Measurements from ENCODE around the gene CTNNA3. TPM values are rescaled to one million over a fixed set of nuclear protein-coding genes. Genes with fewer than 3 reads are reported as not detected.

Gene CTNNA3
- total and polyA plus RNA-seq, 7 donors = under 0.01 to 4.6 (median 2.4) TPM; not detected in 1

GRCh38 chr10:66837335-66837734, 858.7 kb downstream of the CTNNA3 start:
- Histone ChIP-seq H3K27ac (no peak overlapping the region), H3K27me3 (no peaks in the 10 kb centered on the region), H3K4me3 (no peak overlapping the region), H3K4me1 (no peaks in the 10 kb centered on the region), H3K36me3 (no peaks in the 10 kb centered on the region), H3K9me3 (no peaks in the 10 kb centered on the region)
- WGBS, 2 donors = 66 to 72% methylated on average over 2 of the region's 2 CpGs
- TF ChIP-seq EP300 (IDR thresholded peaks at IDR 0.05) (no peak), CTCF (IDR thresholded peaks at IDR 0.05) (no peak), POLR2AphosphoS5 (IDR thresholded peaks at IDR 0.05) (no peak), POLR2A (IDR thresholded peaks at IDR 0.05) (no peak)
- intact Hi-C loops (cut with DNase I) = no loop called here
- DNase-seq = no peak

DNA sequence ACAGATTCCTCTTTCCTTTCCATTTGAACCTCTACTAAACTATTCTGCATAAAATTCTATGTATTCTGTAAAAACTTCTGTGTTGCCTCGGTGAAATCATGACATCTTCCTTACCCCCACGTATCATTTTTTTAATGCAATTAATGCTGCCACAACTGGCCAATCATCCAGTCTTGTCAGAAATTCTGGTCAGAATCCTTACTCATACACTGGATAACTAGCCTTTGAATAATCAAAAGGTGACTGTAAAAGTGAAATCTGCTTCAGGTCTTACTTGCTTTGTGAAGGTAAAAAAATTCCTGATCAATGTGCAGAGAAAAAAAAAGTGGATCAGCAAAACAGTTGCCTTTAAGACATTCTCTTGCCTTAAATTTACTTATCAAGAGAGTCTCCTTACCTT, 859.2 kb downstream of the CTNNA3 start:
- 89 to 93% methylated on average over 2 of the region's 2 CpGs for WGBS, 2 donors
- Histone ChIP-seq H3K4me3 (no peak overlapping the region), H3K27me3 (no peaks in the 10 kb centered on the region), H3K27ac (no peak overlapping the region), H3K9me3 (no peaks in the 10 kb centered on the region), H3K4me1 (no peaks in the 10 kb centered on the region), H3K36me3 (no peaks in the 10 kb centered on the region)
- no peak for DNase-seq
- intact Hi-C loops (cut with DNase I) = no loop called here
- no peak for TF ChIP-seq CTCF (IDR thresholded peaks at IDR 0.05)
- TF ChIP-seq POLR2AphosphoS5 (IDR thresholded peaks at IDR 0.05) = no peak
- no peak for TF ChIP-seq EP300 (IDR thresholded peaks at IDR 0.05)
- TF ChIP-seq POLR2A (IDR thresholded peaks at IDR 0.05) = no peak

GRCh38 chr10:66836057-66836456, 859.9 kb downstream of the CTNNA3 start:
- Histone ChIP-seq H3K27me3 (no peaks in the 10 kb centered on the region), H3K27ac (no peak overlapping the region), H3K9me3 (no peaks in the 10 kb centered on the region), H3K36me3 (no peaks in the 10 kb centered on the region), H3K4me3 (no peak overlapping the region), H3K4me1 (no peaks in the 10 kb centered on the region)
- 62 to 63% methylated on average over 1 of the region's 1 CpG for WGBS, 2 donors
- intact Hi-C loops (cut with DNase I) = no loop called here
- no peak for DNase-seq
- no peak for TF ChIP-seq CTCF (IDR thresholded peaks at IDR 0.05)
- no peak for TF ChIP-seq POLR2A (IDR thresholded peaks at IDR 0.05)
- no peak for TF ChIP-seq POLR2AphosphoS5 (IDR thresholded peaks at IDR 0.05)
- TF ChIP-seq EP300 (IDR thresholded peaks at IDR 0.05) = no peak

- no peak for DNase-seq
- no peaks in the 10 kb centered on the region for H3K9me3 ChIP-seq
- no peak for TF ChIP-seq EP300 (IDR thresholded peaks at IDR 0.05)
- TF ChIP-seq POLR2A (IDR thresholded peaks at IDR 0.05) = no peak
- no peak for TF ChIP-seq CTCF (IDR thresholded peaks at IDR 0.05)
- TF ChIP-seq POLR2AphosphoS5 (IDR thresholded peaks at IDR 0.05) = no peak
- H3K4me1 ChIP-seq = no peaks in the 10 kb centered on the region
- no peak overlapping the region for H3K27ac ChIP-seq
- no peaks in the 10 kb centered on the region for H3K36me3 ChIP-seq
- H3K27me3 ChIP-seq = no peaks in the 10 kb centered on the region
- no peak overlapping the region for H3K4me3 ChIP-seq
- intact Hi-C loops (cut with DNase I) = no loop called here
Observed at GRCh38 chr10:66835400-66835799, 860.6 kb downstream of the CTNNA3 start.

DNA sequence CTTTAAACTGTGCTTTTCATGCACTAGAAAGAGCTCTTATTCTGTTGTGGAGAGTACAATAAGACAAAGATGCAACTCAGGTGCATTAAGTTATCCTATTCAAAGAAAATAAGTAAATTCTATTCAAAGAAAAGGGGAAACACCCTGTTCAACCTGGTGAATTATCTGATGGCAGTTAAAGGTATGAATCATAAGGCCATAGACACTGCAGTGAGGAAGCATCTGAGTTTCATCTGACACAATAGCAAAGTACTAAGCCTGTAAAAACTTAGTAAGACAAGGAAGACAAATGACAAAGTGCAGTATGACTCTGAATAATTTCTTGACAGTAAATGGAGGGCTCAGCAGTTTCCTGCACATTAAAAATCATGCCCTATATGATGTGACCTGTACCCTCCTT, 861.2 kb downstream of the CTNNA3 start:
- no peaks in the 10 kb centered on the region for H3K9me3 ChIP-seq
- no peaks in the 10 kb centered on the region for H3K27me3 ChIP-seq
- no peak overlapping the region for H3K27ac ChIP-seq
- intact Hi-C loops (cut with DNase I) = no loop called here
- no peaks in the 10 kb centered on the region for H3K4me1 ChIP-seq
- no peak for TF ChIP-seq POLR2A (IDR thresholded peaks at IDR 0.05)
- no peak for TF ChIP-seq CTCF (IDR thresholded peaks at IDR 0.05)
- TF ChIP-seq EP300 (IDR thresholded peaks at IDR 0.05) = no peak
- TF ChIP-seq POLR2AphosphoS5 (IDR thresholded peaks at IDR 0.05) = no peak
- H3K36me3 ChIP-seq = no peaks in the 10 kb centered on the region
- H3K4me3 ChIP-seq = no peak overlapping the region
- no peak for DNase-seq
